GM13976 (cell line): Measurements from ENCODE around the gene CNOT3.

Experiments used
- DNase-seq: peaks from one replicate; pipeline ENCODE4 v3.0.0; 2012; ENCODE audit warnings: low spot score
- CTCF ChIP-seq: IDR thresholded peaks from 2 replicates; pipeline ENCODE4 v1.5.1; 2012; ENCODE audit warnings: borderline replicate concordance, mild to moderate bottlenecking; ENCODE audit not compliant: insufficient read depth; ENCODE audit errors: extremely low read depth, missing control alignments, control extremely low read depth
- in situ Hi-C: fragments of 300-500 bp; cut with MboI; formaldehyde crosslinking; loops from one replicate; pipeline ENCODE4 v1.12.0; 2022; ENCODE audit warnings: low sequenced_read_pairs, mixed read lengths, inconsistent platforms; ENCODE audit not compliant: unreplicated experiment

Gene CNOT3

GRCh38 chr19:54151362-54152035, 13.9 kb downstream of the CNOT3 start:
- in situ Hi-C loops: no loop called here
- no peak for DNase-seq
- no peak for TF ChIP-seq CTCF

GRCh38 chr19:54152267-54152666, 14.7 kb downstream of the CNOT3 start:
- DNase-seq: no peak
- in situ Hi-C loops: no loop called here
- TF ChIP-seq CTCF: no peak

GRCh38 chr19:54152878-54153524, 15.4 kb downstream of the CNOT3 start:
- no peak for DNase-seq
- in situ Hi-C loops: no loop called here
- TF ChIP-seq CTCF: no peak

- in situ Hi-C loops: no loop called here
- TF ChIP-seq CTCF: no peak
- no peak for DNase-seq
Measured at GRCh38 chr19:54153731-54154326, 16.3 kb downstream of the CNOT3 start.

GRCh38 chr19:54154603-54155345, 17.2 kb downstream of the CNOT3 start:
- no peak for TF ChIP-seq CTCF
- in situ Hi-C loops: no loop called here
- DNase-seq: no peak

- TF ChIP-seq CTCF: no peak
- in situ Hi-C loops: no loop called here
- DNase-seq: no peak
Measured at GRCh38 chr19:54155694-54156093, 18.1 kb downstream of the CNOT3 start.
